HG02938 (cell line): ENCODE data around the gene CHST3.
"Not testable (repeated sequence)": the region's sequence is repeated elsewhere in the genome, so short reads cannot be mapped to it uniquely, and the experiment has no call there.

Experiments used
- ATAC-seq: cut with Tn5 transposase; IDR thresholded peaks from one replicate; pipeline ENCODE4 v1.9.1; 2021; ENCODE audit warnings: mild to moderate bottlenecking, moderate library complexity; ENCODE audit not compliant: unreplicated experiment

The CHST3 gene

DNA sequence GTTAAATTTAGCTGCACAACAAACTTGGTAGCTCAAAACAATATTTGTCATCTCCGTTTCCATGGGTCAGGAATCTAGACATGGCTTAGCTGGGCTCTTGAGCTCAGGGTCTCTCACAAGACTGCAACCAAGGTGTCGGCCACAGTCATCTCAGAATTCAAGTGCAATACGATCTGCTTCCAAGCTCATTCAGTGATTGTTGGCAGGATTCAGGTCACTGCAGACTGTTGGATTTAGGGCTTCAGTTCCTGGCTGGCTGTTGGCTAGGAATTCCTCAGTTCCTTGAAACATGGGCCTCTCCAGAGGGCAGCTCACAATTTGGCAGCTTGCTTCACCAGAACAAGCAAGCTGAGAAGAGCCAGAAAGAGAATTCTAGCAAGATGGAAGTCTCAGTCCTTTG lies 17.5 kb upstream of the CHST3 start:
- ATAC-seq = no peak

DNA sequence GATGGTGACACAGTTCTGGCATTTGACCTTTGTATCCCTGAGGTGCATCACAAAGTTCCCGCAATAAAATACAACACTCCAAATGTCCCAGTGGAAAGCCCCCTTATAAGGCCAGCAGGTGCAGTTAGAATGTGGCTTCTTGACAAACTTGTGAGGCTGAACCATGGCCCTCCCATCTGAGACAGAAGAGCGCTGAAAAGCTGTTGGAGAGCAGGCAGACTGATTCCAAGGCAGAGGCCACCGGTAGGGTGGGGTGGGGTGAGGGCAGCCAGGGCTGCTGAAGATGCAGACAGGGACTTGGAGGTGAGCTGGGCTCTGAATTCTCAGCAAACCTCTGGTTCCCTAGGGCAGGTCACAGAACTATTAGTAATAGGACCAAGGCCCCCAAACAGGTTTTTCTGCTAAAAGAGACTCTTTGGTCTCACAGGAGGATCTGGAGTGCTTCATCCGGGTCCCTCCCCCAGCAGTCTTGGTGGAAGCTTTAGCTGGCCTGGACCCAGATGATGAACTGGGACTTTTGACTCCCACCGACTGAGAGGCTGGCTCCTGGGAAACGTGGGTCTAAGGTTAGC lies 15.6 kb upstream of the CHST3 start:
- ATAC-seq = no peak

DNA sequence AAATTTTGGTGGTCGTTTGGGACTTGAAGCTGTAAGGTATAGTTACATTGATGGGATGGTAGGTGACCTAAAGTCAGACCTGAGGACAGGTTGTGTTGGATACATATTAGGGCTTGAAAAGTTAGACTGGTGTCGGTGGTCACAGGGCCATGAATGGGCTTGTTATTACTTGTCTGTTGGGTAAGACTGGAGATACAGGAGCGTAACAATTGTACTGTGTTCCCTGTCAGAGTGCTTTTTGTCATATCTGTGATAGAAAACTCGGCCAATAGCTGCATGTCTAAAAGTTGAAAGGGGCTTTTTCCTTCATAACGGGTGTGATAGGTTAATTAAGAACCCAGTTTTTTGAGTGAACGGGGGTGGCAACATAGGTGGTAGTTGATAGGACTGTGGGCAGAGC lies 13.5 kb upstream of the CHST3 start:
- no peak for ATAC-seq

DNA sequence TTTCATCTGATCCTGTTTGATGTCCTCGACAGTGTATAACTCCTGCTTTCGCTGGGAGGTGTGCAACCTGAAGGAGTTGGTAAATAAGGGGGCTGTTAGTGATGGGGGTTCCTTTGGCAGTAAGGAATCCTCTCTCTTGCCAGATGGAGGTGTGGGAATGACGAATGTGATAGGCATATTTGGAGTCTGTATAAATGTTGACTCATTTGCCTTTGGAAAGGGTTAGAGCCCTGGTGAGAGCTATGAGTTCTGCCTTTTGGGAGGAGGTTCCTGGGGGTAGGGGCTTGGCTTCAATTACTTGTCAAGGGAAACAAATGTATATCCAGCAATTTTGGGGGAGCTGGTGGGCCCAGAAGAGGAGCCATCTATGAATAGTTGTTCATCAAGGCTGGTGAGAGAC lies 11.4 kb upstream of the CHST3 start:
- no peak for ATAC-seq

DNA sequence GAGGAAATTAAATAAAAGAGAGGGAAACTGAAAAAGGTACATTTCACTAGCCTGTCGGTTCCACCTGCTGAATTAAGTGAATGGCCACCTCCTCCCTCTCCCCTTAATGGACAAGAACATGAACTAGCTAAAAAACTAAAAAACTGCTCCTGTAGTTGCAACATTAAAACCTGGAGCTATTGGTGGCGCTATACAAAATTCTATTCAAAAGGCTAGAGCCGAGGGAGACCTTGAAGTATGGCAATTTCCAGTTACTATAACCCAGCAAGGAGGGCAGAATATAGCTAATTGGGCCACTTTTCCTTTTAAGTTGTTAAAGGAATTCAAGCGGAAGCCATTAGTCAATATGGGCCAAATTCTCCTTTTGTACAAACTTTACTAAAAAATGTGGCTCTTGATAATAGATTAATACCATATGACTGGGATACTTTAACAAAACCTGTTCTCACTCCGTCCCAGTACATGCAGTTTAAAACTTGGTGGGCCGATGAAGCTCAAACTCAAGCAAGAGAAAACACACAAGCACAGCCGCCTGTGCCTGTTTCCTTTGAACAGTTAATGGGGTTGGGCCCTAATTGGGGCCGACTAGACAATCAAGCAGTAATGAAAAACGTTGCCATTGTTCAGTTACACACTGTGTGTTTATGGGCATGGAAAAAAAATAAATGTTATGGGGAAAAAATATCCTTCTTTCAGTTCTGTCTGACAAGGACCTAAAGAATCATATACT lies 6.5 kb upstream of the CHST3 start:
- no peak for ATAC-seq

DNA sequence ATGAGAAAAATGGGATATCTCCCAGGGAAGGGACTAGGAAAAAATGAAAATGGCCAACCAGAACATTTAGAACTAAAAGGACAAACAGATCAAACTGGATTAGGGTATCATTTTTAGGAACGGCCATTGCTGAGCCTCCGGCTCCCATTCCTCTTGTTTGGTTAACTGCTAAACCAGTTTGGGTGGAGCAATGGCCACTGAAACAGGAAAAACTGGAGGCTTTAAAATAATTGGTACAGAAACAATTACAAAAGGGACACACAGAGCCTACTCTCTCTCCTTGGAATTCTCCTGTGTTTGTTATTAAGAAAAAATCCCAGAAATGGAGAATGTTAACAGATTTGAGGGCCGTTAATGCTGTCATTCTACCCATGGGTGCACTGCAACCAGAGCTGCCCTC lies 4.7 kb upstream of the CHST3 start:
- ATAC-seq = no peak

DNA sequence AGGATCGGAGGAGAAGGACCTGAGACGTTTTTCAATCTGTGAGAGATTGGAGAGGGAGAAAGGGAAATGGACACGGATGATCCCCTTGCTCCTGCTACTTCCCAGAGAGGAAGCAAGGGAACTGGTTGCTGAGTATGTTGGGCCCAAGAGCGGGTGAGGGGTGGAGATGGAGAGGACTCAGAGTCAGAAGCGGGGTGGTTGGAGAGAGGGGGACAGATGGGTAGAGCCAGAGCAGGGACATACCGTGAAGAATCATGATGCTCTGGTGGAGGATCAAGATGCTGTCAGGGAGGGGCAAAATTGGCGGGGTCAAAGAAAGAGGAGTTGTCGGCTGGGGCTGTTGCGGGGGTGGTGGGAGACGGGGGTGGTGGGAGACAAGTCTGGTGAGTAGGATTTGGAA lies 2.4 kb upstream of the CHST3 start:
- no peak for ATAC-seq

DNA sequence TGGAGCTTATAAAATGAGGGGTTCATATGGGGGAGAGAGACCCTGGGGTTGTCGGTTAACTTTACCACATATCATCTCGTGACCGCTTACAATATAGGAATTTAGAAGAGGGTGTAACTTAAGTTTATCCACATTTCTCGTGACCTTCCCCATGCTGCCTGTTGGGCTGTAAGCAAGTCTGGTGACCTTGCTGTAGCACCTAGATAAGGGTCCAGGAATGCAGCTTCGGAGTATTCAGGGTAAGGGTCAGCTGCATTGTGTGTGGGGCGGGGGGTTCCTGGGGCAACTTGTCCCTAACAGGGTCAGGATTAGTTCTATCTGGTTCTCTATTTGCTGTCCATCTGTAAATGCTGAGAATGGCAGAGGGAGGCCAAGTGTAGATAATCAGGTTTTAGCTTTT lies 1.3 kb upstream of the CHST3 start:
- no peak for ATAC-seq

DNA sequence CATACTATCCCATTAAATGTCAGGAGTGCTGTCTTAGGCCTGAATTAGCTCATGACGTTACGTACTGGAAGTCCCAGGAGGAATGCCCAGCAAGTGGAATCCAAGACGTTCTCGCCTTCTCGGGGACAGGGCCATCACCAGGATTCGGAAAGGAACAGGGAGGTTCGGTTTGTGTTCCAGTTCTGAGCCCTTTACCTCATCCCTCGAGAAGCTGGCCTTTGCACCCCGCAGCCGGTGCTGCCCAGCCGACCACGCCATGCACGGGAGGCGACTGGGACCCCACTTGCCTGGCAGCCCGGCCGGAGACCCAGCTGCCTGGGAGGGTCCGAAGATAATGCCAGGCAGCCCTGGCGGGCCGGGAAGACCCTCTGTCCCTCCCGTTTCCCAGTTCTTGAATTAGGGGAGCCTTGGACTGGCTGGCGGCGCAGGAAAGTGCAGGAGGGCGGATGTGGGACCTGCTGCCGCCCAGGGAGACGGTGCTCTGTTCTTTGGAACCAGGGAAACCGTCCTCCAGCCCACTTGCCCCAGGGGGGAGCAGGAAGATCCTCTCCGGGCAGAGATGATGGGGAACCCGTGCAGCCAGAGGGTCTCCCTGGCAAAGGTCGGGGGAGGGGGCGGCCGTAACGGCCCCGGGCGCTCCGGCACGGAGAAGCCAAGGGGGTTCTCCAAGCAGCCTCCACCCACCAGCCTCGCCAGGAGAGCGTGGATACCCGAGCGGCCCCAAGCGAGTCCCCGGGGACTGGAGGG lies 671 bp upstream of the CHST3 start:
- no peak for ATAC-seq

DNA sequence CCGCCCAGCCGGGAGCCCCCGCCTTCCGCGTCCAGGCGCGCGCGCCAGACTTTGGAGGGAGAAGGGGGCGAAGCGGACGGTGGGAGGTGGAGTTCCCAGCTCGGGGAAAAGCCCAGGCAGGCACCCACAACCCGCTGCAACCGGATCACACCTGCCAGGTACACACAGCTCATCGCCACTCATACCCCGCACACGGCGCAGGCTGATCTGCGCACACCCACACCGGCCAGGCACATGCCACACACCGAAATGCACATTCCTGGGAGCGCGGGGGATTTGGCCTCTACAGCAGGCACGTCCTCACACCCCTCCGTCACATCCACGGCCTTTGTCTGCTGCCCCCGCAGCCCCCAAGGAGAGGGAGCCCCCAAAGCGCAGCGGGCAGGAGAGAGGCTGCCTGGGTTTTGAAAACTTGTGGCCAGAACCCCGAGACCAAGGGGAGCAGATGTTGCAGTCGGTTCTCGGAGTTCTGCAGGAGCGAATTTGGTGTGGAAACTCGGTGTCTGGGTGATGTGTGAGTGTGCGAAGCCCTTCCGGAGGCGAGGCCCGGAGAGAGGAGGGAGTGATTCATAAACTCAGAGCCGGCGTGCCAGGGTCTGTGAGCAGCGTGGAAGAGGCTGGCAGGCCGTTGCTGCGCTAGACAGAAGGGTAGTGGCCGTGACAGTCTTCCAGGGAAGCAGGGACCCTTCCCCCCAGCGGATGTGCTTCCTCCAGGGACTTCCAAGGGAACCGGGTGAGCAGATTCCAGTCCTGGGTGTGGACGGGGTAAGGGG lies 734 bp downstream of the CHST3 start:
- no peak for ATAC-seq

DNA sequence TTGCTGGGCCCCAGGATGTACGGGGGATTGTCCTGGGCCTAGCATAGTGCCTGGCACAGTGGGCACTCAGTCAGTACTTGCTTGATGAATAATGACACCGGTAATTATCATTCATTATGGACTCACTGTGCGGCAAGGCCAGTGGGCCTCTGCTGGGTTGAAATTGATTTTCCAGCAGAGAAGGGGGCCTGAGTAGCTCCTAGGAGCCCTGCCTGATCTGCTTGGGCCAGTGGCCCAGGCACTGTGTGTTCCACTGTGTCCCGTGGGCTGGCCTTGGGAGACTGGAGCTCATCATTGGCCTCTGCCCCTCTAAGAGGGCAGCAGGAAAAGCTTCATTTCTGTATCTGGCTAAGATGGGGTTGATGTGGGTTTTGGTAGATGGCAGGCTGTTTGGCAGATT lies 1.4 kb downstream of the CHST3 start:
- no peak for ATAC-seq

DNA sequence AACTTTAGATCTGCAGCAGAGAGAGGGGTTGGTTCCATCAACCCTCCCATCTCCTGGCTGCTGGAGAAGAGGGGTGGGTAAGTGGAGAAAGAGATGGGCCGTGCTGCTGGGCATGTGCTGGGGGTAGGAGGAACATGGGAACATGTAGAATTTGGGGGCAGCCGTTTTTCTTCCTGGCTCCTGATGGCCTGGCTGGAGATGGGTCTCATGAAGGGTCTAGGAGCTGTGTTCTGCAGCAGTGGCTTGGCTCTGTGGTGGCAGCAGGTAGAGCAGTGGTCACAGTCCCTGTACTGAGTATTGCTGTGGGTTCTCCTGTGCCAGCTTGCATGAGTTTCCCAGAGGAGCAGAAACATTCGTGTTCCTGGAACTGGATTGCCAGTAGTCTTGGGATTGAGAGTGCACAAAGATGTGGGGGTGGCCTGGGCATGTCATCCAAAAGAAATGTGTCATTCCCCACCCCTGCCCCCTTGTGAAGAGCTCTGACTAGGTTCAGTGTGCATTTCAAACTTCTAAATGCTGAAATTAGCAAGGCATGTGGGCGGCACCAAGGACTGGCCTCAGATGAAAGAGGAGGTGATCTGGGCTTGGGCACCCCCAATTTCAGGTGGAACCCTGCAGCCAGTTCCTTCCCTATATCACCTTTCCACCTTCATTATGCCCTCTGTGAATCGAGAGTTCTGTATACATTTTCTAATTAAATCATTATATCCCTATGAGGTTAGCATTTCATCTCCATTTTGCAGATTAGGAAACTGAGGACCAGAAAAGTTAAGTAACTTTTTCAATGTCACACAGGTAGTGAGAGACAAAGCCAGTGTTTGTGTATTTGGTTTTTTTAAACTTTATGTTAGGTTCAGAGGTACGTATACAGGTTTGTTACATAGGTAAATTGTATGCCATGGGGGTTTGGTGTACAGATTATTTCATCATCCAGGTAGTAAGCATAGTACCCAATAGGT lies 2.1 kb downstream of the CHST3 start:
- no peak for ATAC-seq

DNA sequence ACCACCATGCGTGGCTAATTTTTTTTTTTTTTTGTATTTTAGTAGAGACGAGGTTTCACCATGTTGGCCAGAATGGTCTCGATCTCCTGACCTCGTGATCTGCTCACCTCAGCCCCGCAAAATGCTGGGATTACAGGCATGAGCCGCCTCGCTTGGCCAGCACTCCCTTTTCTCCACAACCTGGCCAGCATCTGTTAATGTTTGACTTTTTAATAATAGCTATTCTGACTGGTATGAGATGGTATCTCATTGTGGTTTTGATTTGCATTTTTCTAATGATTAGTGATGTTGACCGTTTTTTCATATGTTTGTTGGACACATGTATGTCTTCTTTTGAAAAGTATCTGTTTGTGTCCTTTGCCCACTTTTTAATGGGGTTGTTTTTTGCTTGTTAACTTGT lies 3.8 kb downstream of the CHST3 start:
- ATAC-seq = not testable (repeated sequence)

DNA sequence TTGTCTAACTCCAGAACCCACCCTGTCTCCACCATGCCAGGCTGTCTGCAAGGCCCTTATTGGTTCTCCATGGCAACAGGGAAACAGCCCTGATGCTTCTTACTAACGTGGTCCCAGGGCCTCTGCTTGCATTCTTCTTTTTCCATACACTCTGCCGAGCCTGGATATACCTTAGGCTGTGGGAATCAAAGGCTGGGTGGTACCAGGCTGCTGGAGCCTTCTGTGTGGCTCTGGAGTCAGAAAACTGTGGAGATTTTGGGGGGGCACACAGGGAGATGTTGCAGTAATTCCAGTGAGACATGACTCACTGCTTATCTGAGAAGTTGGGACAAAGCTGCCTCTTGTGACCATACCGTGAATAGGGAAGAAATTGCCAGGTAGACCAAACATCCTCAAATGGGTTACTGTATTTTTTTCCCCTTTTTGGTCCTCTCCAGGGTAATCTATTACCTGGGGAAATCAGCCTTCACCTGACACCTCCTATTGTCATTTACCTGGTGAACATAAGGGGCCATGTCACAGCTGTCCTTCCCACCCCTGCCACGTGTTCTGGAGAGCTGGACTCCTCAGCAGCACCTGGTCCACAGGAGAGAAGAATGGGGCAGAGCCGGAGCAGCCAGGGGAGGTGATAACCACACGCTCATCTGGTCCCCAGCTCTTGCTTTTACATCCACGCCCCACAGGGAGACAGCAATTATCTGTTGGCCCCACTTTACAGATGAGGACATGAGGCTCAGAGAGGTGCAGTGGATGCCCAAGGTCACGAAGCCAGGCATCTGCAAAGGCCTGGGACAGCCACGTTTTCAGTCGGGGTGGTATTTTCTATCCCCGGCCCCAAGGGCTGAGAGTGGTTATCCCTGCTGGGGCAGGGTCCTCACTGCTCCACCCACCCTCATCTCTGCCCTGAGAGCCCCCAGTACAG lies 4.6 kb downstream of the CHST3 start:
- no peak for ATAC-seq

DNA sequence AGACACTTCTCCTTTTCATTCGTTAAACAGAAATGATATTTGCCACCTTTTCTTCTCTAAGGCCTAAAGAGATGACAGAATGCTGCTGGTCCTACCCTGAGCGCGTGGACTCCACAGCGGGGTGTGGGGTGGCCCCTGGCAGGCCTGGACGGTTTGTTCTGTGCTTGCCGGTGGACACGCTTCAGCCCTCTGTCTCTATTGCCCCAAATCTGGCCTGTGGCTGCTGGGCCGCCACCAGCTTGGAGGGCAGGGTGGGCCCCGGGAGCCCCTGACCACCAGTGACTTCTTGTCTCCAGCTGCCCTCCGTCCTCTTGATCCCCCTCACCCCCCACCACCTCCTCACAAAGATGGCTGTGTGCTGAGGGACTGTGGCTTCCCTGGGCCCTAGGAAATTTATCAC lies 5.7 kb downstream of the CHST3 start:
- no peak for ATAC-seq

DNA sequence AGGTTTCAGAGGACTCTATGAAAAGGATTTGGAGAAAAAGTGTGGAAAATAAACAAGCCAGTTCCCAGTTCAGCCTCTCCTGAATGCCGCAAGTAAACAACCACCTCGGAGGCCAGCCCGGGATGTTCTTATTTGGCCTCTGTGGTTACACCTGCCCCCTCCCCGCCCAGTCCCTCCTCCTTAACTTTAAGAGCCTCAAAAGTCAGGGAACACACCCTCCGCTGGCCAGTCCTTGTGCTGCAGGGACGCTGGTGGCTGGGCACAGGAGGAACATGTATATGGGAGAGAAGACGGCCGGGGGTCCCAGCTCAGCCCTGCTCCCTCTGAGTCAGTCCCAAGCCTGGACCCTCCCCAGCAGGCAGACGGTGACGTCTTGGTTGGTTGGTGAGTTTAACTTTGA lies 6.1 kb downstream of the CHST3 start:
- ATAC-seq = no peak

DNA sequence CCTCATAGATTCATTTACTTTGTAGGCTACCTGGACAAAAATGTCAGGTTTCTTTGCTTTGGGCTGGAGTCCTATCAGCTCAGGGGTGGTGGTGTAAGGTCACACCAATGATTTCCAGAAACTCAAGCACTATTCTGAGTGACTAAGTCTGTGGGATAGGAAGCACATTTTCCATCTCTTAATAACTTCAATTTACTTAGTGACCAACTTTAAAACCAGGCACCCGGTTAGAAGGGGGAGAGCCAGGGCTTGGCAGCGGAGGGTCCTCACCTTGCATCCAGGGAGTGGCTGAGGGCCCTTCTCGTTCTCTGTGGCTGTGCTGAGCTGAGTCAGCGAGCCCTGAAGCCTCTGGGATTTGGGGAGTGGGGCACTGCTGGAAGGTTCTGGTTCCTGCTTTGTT lies 6.7 kb downstream of the CHST3 start:
- ATAC-seq = no peak

DNA sequence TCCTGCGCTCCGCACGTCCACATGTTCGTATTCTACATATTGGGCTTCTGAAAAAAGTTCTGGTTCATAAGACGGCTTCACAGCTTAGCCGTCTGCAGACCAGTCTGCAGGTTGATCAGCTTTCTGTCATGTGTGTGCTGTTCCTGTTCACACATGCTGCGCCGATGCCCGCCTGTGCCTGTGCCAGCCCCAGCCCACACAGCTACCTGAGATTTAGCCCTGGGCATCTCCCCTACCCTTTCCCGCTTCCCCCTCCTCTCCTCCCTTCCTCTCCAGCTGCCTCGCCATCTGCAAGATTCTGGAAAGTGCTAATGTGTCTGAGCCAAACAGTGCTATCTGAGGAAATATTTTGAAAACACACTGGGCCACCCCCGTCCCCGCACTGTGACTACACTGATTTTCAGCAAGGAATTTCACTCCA lies 7.1 kb downstream of the CHST3 start:
- ATAC-seq = no peak

DNA sequence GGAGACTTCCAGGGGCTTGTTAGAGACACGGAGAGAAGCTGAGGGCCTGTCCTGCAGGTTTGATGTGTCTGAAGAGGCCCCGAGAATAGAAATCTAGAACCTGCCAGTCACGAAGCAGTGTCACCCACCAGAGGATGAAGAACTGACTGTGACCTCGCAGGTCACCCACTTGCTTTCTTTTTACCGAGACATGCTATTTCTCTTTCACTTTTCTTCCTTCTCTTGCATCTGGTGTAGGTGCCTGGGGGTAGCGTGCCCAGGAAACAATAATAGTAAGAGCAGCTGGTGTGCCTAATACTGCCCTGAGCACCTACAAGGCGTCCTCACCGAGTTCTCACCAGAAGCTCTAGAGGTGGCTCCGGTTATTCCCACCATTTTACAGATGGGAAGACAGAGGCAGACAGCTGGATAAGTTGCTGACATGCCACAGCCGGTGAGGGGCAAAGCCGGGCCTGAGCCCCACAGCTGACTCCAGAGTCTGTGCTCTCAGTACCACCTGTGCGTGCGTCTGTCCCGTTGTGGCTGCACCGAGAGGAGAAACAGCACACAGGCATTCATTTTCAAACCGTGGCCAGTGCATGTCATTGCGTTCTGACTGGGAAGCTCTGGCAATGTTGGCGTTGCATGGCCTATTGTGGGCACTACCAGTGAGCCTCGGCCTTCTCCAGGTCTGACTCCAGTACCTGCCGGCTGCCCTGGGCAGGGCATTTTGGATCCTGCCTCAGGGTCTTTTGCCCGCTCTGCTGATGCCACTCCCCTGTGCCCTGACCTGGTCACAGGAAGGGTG lies 7.8 kb downstream of the CHST3 start:
- no peak for ATAC-seq
